PC-9 (cell line): ENCODE measurements around the gene E2F3. TPM values are rescaled to one million over a fixed set of nuclear protein-coding genes. Genes with fewer than 3 reads are reported as not detected.

Experiments used
- BruUV-seq: library from RNA; stranded (reverse); fragments of 400-500 nt; replicated peaks from 2 replicates; lab custom pipeline; 2021; lab: Mats Ljungman, UMichigan
- CTCF ChIA-PET: fragments of 300-600 bp; sonication (Branson Sonifier 250); formaldehyde crosslinking; loops from one replicate; lab custom pipeline; 2022; ENCODE audit warnings: antibody characterized with exemption; lab: Charles Lee
- POLR2A ChIA-PET: fragments of 300-600 bp; sonication (Branson Sonifier 250); formaldehyde crosslinking; loops from one replicate; lab custom pipeline; 2022; ENCODE audit warnings: antibody characterized with exemption; ENCODE audit not compliant: unreplicated experiment; lab: Charles Lee
- DNase-seq, 2 experiments: peaks; one replicate each; pipeline versions ENCODE4 v3.0.0 to v3.0.0-alpha.2; 2015 to 2022; ENCODE audit warnings: mixed read lengths in 1 of 2
- H2AFZ ChIP-seq: fragments of 200-600 bp; sonication (generic); 2 replicates; pipeline ENCODE4 v1.8.1; 2017; ENCODE audit warnings: antibody characterized with exemption
- H3F3A ChIP-seq: fragments of 200-600 bp; sonication (generic); 2 replicates; pipeline ENCODE4 v1.8.1; 2017; ENCODE audit warnings: antibody characterized with exemption, mild to moderate bottlenecking, low read depth; ENCODE audit not compliant: insufficient read depth
- H3K27ac ChIP-seq: fragments of 200-600 bp; sonication (generic); 2 replicates; pipeline ENCODE4 v1.6.1; 2016; ENCODE audit warnings: mixed run types
- H3K27me3 ChIP-seq: fragments of 200-600 bp; sonication (generic); 2 replicates; pipeline ENCODE4 v1.6.1; 2016; ENCODE audit warnings: low read depth, mixed run types; ENCODE audit not compliant: insufficient read depth
- H3K36me3 ChIP-seq: fragments of 200-600 bp; sonication (generic); 2 replicates; pipeline ENCODE4 v1.6.1; 2016; ENCODE audit warnings: low read depth, mixed run types
- H3K4me1 ChIP-seq: fragments of 200-600 bp; sonication (generic); replicated peaks from 2 replicates; pipeline ENCODE4 v1.6.1; 2016; ENCODE audit warnings: mixed run types; ENCODE audit not compliant: insufficient read depth
- H3K4me2 ChIP-seq: fragments of 200-600 bp; sonication (generic); 2 replicates; pipeline ENCODE4 v1.6.1; 2017; ENCODE audit warnings: mixed run types
- H3K4me3 ChIP-seq: fragments of 200-600 bp; sonication (generic); 2 replicates; pipeline ENCODE4 v1.6.1; 2016; ENCODE audit warnings: mixed run types
- H3K79me2 ChIP-seq: fragments of 200-600 bp; sonication (generic); 2 replicates; pipeline ENCODE4 v1.6.1; 2017; ENCODE audit warnings: low read depth, mixed run types
- H3K9me2 ChIP-seq: fragments of 200-600 bp; sonication (generic); 2 replicates; pipeline ENCODE4 v1.8.1; 2017; ENCODE audit warnings: mild to moderate bottlenecking; ENCODE audit not compliant: insufficient read depth
- H3K9me3 ChIP-seq: fragments of 200-600 bp; sonication (generic); 2 replicates; pipeline ENCODE4 v1.8.1; 2016; ENCODE audit warnings: low read depth; ENCODE audit not compliant: insufficient read depth
- H4K20me1 ChIP-seq: fragments of 200-600 bp; sonication (generic); 2 replicates; pipeline ENCODE4 v1.8.1; 2017; ENCODE audit not compliant: insufficient read depth
- CTCF ChIP-seq: fragments of 200-600 bp; sonication (generic); conservative IDR thresholded peaks from 2 replicates; pipeline ENCODE4 v1.6.1; 2017; ENCODE audit warnings: mixed run types, antibody characterized with exemption, mild to moderate bottlenecking, moderate library complexity
- EZH2 ChIP-seq: fragments of 200-600 bp; sonication (generic); IDR thresholded peaks from 2 replicates; pipeline ENCODE4 v1.8.0; 2017; ENCODE audit warnings: antibody characterized with exemption, low read depth
- intact Hi-C: fragments of 100-400 bp; cut with micrococcal nuclease; formaldehyde crosslinking; loops from one replicate; pipeline ENCODE4 v1.10.0; 2022; ENCODE audit not compliant: unreplicated experiment
- total RNA-seq: library from RNA; stranded (reverse); gene quantifications from 2 replicates; pipeline ENCODE4 v1.2.3, GENCODE V29; 2021

E2F3 gene
- total RNA-seq, 1 experiment from 2014 or later, result 20.0 TPM

- ChIA-PET POLR2A (no interaction called here), CTCF (no interaction called here)
- no peaks in the 10 kb centered on the region for H3F3A ChIP-seq
- TF ChIP-seq CTCF, result no peak
- H3K9me2 ChIP-seq, result no peaks in the 10 kb centered on the region; the same call in 1 of the 2 replicates
- H3K36me3 ChIP-seq, result no peaks in the 10 kb centered on the region
- H3K79me2 ChIP-seq, result no peaks in the 10 kb centered on the region
- BruUV-seq, result no TSS peak
- intact Hi-C loops, result no loop called here
- H4K20me1 ChIP-seq, result no peaks in the 10 kb centered on the region
- no peak overlapping the region for H2AFZ ChIP-seq
- peaks cover 19% of the 10 kb centered on the region; the same call in 1 of the 2 replicates for H3K27me3 ChIP-seq
- H3K27ac ChIP-seq, result no peak overlapping the region
- H3K9me3 ChIP-seq, result no peaks in the 10 kb centered on the region
- no peak overlapping the region for H3K4me3 ChIP-seq
- H3K4me2 ChIP-seq, result no peak overlapping the region
- DNase-seq, result no peak
- no peaks in the 10 kb centered on the region for H3K4me1 ChIP-seq
These were observed 37.4 kb upstream of the E2F3 start for GRCh38 chr6:20364327-20364726.

- peaks cover 16% of the 10 kb centered on the region; the same call in 1 of the 2 replicates for H3K27me3 ChIP-seq
- H3K27ac ChIP-seq, result no peak overlapping the region
- POLR2A ChIA-PET, result no interaction called here
- CTCF ChIA-PET, result no interaction called here
- no peak for DNase-seq
- TF ChIP-seq EZH2, result no peak
- no peak for TF ChIP-seq CTCF
- H3F3A ChIP-seq, result no peaks in the 10 kb centered on the region
- intact Hi-C loops, result no loop called here
- H3K9me2 ChIP-seq, result no peaks in the 10 kb centered on the region; the same call in 1 of the 2 replicates
- no peak overlapping the region for H3K4me2 ChIP-seq
- H3K9me3 ChIP-seq, result no peaks in the 10 kb centered on the region
- no peaks in the 10 kb centered on the region for H3K4me1 ChIP-seq
- H2AFZ ChIP-seq, result no peak overlapping the region
- no TSS peak for BruUV-seq
- H3K79me2 ChIP-seq, result no peaks in the 10 kb centered on the region
- H3K4me3 ChIP-seq, result no peak overlapping the region
- no peaks in the 10 kb centered on the region for H3K36me3 ChIP-seq
- H4K20me1 ChIP-seq, result no peaks in the 10 kb centered on the region
These were observed 36.2 kb upstream of the E2F3 start for GRCh38 chr6:20365456-20365855.

- TF ChIP-seq EZH2 (no peak), CTCF (no peak)
- Histone ChIP-seq H3K9me2 (no peaks in the 10 kb centered on the region; the same call in 1 of the 2 replicates), H4K20me1 (no peaks in the 10 kb centered on the region), H3K4me3 (no peak overlapping the region), H3K4me1 (no peaks in the 10 kb centered on the region), H3F3A (no peaks in the 10 kb centered on the region), H3K36me3 (no peaks in the 10 kb centered on the region), H2AFZ (no peak overlapping the region), H3K9me3 (no peaks in the 10 kb centered on the region), H3K27me3 (peaks cover 8% of the 10 kb centered on the region; the same call in 1 of the 2 replicates), H3K4me2 (no peak overlapping the region), H3K27ac (no peak overlapping the region), H3K79me2 (no peaks in the 10 kb centered on the region)
- POLR2A ChIA-PET, result no interaction called here
- CTCF ChIA-PET, result interaction anchor here (0.6 kb wide), 1 partner anchor 154 kb away, joined by 4 read pairs; the partner anchor contains the start of gene MBOAT1
- intact Hi-C loops, result no loop called here
- no peak for DNase-seq
- no TSS peak for BruUV-seq
These were observed 35.4 kb upstream of the E2F3 start for GRCh38 chr6:20366082-20366830.
